K562 (cell line): ENCODE data around the gene ACADM. TPM values are rescaled to one million over a fixed set of nuclear protein-coding genes. Genes with fewer than 3 reads are reported as not detected.

Source experiments
- BMI1 ChIP-seq: fragments of 150-350 bp; IDR thresholded peaks from 2 replicates; pipeline ENCODE4 v1.6.1; 2014; ENCODE audit warnings: low read length
- ELF2 ChIP-seq: fragments of 250-450 bp; sonication (Bioruptor Pico); IDR thresholded peaks from 2 replicates; pipeline ENCODE4 v1.5.0; 2021; ENCODE audit warnings: mild to moderate bottlenecking
- HLTF ChIP-seq: fragments of 450-650 bp; IDR thresholded peaks from 2 replicates; pipeline ENCODE4 v1.6.1; 2016
- HMG20A ChIP-seq: fragments of 450-650 bp; formaldehyde crosslinking; conservative IDR thresholded peaks from 2 replicates; pipeline ENCODE4 v1.4.0; 2020; ENCODE audit warnings: mild to moderate bottlenecking, mixed read lengths
- KDM5B ChIP-seq: fragments of 200-600 bp; sonication (generic); IDR thresholded peaks from 2 replicates; pipeline ENCODE4 v1.6.1; 2012; ENCODE audit warnings: low read depth, mild to moderate bottlenecking, moderate library complexity, low read length, control low read depth, inconsistent platforms; ENCODE audit not compliant: insufficient replicate concordance
- MAFG ChIP-seq: fragments of 450-650 bp; conservative IDR thresholded peaks from 2 replicates; pipeline ENCODE4 v1.6.1; 2016; ENCODE audit warnings: missing genetic modification characterization, missing compliant biosample characterization
- MCM2 ChIP-seq: fragments of 450-650 bp; IDR thresholded peaks from 2 replicates; pipeline ENCODE4 v1.6.1; 2017; ENCODE audit warnings: low read depth, mild to moderate bottlenecking
- RHOXF2B ChIP-seq: fragments of 250-450 bp; sonication (Bioruptor Pico); conservative IDR thresholded peaks from 2 replicates; pipeline ENCODE4 v1.5.1; 2021
- SNRNP70 ChIP-seq: fragments of 200-400 bp; formaldehyde crosslinking; optimal IDR thresholded peaks from 2 replicates; pipeline ENCODE3; 2017; ENCODE audit warnings: low read depth, low read length
- SREBF1 ChIP-seq: fragments of 150-350 bp; IDR thresholded peaks from 2 replicates; pipeline ENCODE4 v1.6.1; 2014; ENCODE audit warnings: antibody characterized with exemption, low read depth, low read length, borderline replicate concordance
- SRSF9 ChIP-seq: fragments of 200-400 bp; formaldehyde crosslinking; IDR thresholded peaks from 2 replicates; pipeline ENCODE4 v1.6.1; 2017; ENCODE audit warnings: low read depth, low read length, borderline replicate concordance
- ZKSCAN8 ChIP-seq: fragments of 200-800 bp; sonication (Bioruptor generic); IDR thresholded peaks from 2 replicates; pipeline ENCODE4 v1.6.1; 2016; ENCODE audit warnings: missing genetic modification characterization, missing compliant biosample characterization
- ZNF408 ChIP-seq: fragments of 250-450 bp; sonication (Bioruptor Pico); IDR thresholded peaks from 2 replicates; pipeline ENCODE4 v1.4.0; 2020; ENCODE audit warnings: low read depth, mild to moderate bottlenecking, moderate library complexity
- ZNF57 ChIP-seq: fragments of 450-650 bp; formaldehyde crosslinking; IDR thresholded peaks from 2 replicates; pipeline ENCODE4 v1.4.0; 2020; ENCODE audit warnings: mild to moderate bottlenecking, moderate library complexity
- polyA plus RNA-seq, 8 experiments: library from polyadenylated mRNA; depleted of rRNA in 4 of 8; stranded (reverse) in 5 of 8; unstranded in 3 of 8; fragments of >200 nt; fragmentation: Nextera tagmentation in 2 of 8; fragmentation: Illumina TruSeq in 1 of 8; extraction: Ambion mirVana in 2 of 8; extraction: Trizol in 1 of 8; gene quantifications; 2 replicates each; pipeline versions ENCODE4 v1.2.1 to v1.2.3, GENCODE V29; 2011 to 2014; ENCODE audit warnings: inconsistent platforms in 1 of 8, missing spikeins in 1 of 8
- total RNA-seq, 7 experiments: library from RNA; depleted of rRNA in 6 of 7; stranded (reverse); fragments of >200 nt in 6 of 7; fragmentation: Illumina TruSeq in 2 of 7; extraction: Trizol in 2 of 7; gene quantifications; 2 replicates each; pipeline versions ENCODE4 v1.2.1 to v1.2.3, GENCODE V29; 2011 to 2021; ENCODE audit warnings: low replicate concordance in 1 of 7
- TF ChIP-seq, protein P1 (sequence below), 2 experiments: fragments of 450-650 bp; IDR thresholded peaks; 2 replicates each; pipeline ENCODE4 v1.6.1; 2016
- TF ChIP-seq, protein P2 (sequence below): fragments of 450-650 bp; IDR thresholded peaks from 2 replicates; pipeline ENCODE4 v1.6.1; 2016; ENCODE audit warnings: mild to moderate bottlenecking
- TF ChIP-seq, protein P3 (sequence below), 2 experiments: fragments of 450-650 bp; IDR thresholded peaks; 2 replicates each; pipeline ENCODE4 v1.6.1; 2018; ENCODE audit warnings: mild to moderate bottlenecking in 2 of 2, low read depth in 1 of 2; ENCODE audit not compliant: partially characterized antibody in 2 of 2
- TF ChIP-seq, protein P4 (sequence below): sonication (generic); formaldehyde crosslinking; IDR thresholded peaks from 2 replicates; pipeline ENCODE4 v1.8.0; 2022; ENCODE audit warnings: mild to moderate bottlenecking, missing genetic modification reagents
- TF ChIP-seq, protein P5 (sequence below): fragments of 450-650 bp; formaldehyde crosslinking; IDR thresholded peaks from 2 replicates; pipeline ENCODE4 v1.4.0; 2020; ENCODE audit warnings: mild to moderate bottlenecking, mixed read lengths

ACADM gene
- total and polyA plus RNA-seq, 9 of the 15 experiments (the other 6 are each of a cell fraction or from before 2014, with no cell fraction given): 82.5 to 156 (median 123) TPM

DNA sequence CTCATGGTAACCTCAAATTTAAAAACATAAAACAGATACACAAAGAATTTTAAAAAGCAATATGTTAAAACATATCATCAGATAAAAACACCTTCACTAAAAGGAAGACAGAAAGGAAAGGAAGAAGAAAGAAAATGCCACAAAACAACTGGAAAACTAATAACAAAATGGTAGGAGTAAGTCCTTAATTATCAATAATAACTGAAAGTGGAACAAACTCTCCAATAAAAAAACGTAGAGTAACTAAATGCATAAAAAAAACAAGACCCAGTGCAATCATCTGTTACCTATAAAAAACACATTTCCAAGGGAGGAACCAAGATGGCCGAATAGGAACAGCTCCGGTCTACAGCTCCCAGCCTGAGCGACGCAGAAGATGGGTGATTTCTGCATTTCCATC, 47.1 kb upstream of the ACADM start (continued):
- TF ChIP-seq ZNF408 (CRISPR knock-in tag) (no peak), KDM5B (no peak), MCM2 (no peak), BMI1 (no peak), MAFG (no peak), ELF2 (CRISPR knock-in tag) (no peak), RHOXF2B (CRISPR knock-in tag) (no peak), SRSF9 (no peak), HMG20A (CRISPR knock-in tag) (no peak), HLTF (no peak), SNRNP70 (no peak), ZNF57 (CRISPR knock-in tag) (no peak), ZKSCAN8 (no peak), SREBF1 (no peak)
- TF ChIP-seq, protein P1, sequence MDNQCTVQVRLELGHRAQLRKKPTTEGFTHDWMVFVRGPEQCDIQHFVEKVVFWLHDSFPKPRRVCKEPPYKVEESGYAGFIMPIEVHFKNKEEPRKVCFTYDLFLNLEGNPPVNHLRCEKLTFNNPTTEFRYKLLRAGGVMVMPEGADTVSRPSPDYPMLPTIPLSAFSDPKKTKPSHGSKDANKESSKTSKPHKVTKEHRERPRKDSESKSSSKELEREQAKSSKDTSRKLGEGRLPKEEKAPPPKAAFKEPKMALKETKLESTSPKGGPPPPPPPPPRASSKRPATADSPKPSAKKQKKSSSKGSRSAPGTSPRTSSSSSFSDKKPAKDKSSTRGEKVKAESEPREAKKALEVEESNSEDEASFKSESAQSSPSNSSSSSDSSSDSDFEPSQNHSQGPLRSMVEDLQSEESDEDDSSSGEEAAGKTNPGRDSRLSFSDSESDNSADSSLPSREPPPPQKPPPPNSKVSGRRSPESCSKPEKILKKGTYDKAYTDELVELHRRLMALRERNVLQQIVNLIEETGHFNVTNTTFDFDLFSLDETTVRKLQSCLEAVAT (IDR thresholded peaks at IDR 0.05): peak; percentile 75; a peak in 2 of 4 replicates
- TF ChIP-seq, protein P2, sequence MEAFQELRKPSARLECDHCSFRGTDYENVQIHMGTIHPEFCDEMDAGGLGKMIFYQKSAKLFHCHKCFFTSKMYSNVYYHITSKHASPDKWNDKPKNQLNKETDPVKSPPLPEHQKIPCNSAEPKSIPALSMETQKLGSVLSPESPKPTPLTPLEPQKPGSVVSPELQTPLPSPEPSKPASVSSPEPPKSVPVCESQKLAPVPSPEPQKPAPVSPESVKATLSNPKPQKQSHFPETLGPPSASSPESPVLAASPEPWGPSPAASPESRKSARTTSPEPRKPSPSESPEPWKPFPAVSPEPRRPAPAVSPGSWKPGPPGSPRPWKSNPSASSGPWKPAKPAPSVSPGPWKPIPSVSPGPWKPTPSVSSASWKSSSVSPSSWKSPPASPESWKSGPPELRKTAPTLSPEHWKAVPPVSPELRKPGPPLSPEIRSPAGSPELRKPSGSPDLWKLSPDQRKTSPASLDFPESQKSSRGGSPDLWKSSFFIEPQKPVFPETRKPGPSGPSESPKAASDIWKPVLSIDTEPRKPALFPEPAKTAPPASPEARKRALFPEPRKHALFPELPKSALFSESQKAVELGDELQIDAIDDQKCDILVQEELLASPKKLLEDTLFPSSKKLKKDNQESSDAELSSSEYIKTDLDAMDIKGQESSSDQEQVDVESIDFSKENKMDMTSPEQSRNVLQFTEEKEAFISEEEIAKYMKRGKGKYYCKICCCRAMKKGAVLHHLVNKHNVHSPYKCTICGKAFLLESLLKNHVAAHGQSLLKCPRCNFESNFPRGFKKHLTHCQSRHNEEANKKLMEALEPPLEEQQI: no peak
- TF ChIP-seq, protein P3, sequence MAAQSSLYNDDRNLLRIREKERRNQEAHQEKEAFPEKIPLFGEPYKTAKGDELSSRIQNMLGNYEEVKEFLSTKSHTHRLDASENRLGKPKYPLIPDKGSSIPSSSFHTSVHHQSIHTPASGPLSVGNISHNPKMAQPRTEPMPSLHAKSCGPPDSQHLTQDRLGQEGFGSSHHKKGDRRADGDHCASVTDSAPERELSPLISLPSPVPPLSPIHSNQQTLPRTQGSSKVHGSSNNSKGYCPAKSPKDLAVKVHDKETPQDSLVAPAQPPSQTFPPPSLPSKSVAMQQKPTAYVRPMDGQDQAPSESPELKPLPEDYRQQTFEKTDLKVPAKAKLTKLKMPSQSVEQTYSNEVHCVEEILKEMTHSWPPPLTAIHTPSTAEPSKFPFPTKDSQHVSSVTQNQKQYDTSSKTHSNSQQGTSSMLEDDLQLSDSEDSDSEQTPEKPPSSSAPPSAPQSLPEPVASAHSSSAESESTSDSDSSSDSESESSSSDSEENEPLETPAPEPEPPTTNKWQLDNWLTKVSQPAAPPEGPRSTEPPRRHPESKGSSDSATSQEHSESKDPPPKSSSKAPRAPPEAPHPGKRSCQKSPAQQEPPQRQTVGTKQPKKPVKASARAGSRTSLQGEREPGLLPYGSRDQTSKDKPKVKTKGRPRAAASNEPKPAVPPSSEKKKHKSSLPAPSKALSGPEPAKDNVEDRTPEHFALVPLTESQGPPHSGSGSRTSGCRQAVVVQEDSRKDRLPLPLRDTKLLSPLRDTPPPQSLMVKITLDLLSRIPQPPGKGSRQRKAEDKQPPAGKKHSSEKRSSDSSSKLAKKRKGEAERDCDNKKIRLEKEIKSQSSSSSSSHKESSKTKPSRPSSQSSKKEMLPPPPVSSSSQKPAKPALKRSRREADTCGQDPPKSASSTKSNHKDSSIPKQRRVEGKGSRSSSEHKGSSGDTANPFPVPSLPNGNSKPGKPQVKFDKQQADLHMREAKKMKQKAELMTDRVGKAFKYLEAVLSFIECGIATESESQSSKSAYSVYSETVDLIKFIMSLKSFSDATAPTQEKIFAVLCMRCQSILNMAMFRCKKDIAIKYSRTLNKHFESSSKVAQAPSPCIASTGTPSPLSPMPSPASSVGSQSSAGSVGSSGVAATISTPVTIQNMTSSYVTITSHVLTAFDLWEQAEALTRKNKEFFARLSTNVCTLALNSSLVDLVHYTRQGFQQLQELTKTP (IDR thresholded peaks at IDR 0.05; ENCODE audit: low read depth in 1 of 2, partially characterized antibody in 2 of 2): no peak
- TF ChIP-seq, protein P4, sequence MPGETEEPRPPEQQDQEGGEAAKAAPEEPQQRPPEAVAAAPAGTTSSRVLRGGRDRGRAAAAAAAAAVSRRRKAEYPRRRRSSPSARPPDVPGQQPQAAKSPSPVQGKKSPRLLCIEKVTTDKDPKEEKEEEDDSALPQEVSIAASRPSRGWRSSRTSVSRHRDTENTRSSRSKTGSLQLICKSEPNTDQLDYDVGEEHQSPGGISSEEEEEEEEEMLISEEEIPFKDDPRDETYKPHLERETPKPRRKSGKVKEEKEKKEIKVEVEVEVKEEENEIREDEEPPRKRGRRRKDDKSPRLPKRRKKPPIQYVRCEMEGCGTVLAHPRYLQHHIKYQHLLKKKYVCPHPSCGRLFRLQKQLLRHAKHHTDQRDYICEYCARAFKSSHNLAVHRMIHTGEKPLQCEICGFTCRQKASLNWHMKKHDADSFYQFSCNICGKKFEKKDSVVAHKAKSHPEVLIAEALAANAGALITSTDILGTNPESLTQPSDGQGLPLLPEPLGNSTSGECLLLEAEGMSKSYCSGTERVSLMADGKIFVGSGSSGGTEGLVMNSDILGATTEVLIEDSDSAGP (CRISPR knock-in tag): no peak
- TF ChIP-seq, protein P5, sequence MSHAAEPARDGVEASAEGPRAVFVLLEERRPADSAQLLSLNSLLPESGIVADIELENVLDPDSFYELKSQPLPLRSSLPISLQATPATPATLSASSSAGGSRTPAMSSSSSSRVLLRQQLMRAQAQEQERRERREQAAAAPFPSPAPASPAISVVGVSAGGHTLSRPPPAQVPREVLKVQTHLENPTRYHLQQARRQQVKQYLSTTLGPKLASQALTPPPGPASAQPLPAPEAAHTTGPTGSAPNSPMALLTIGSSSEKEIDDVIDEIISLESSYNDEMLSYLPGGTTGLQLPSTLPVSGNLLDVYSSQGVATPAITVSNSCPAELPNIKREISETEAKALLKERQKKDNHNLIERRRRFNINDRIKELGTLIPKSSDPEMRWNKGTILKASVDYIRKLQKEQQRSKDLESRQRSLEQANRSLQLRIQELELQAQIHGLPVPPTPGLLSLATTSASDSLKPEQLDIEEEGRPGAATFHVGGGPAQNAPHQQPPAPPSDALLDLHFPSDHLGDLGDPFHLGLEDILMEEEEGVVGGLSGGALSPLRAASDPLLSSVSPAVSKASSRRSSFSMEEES: no peak
